HG02840 (cell line): ENCODE results near the gene PGGHG.

Experiments used
- ATAC-seq: cut with Tn5 transposase; IDR thresholded peaks from one replicate; pipeline ENCODE4 v1.9.1; 2021; ENCODE audit warnings: mild to moderate bottlenecking, moderate library complexity, moderate number of reproducible peaks; ENCODE audit not compliant: unreplicated experiment, low FRiP score

Gene PGGHG

DNA sequence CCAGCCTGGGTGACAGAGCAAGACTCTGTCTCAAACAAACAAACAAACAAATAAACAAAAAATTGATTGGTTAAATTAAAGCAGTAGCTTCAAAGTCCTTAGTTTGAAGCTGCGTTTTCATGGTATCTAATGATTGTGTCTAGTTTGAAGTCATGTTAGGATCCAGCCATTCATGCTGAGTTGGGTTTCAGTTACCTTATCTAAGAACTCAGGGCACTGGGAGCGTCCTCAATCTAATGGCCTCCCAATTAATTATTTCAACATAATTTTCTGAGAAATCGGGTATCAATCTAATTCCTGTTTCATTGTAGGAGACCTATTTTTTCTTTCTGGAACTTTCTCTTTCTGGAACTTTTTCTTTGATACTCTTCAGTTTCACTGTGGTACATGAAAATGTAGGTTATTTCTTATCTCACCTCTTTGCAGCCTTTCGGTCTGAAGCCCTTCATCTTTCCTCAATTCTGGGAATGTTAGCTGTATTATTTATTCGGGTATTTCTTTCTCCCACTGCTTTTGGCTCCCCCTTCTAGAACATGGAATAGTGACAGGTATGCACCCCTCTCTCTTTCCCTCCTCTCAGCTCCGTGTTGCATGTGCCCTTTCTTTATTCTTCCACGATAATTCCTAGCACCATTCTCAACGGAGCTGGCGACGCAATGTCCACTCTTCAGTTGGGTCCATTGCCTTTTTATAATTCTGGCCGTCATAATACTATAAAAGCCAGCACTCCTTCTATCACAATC lies 56.1 kb downstream of the PGGHG start:
- no peak for ATAC-seq
